GM21737 (cell line): ENCODE data around the gene ODF4.

Source experiments
- ATAC-seq: cut with Tn5 transposase; IDR thresholded peaks from one replicate; pipeline ENCODE4 v1.9.1; 2021; ENCODE audit warnings: mild to moderate bottlenecking, moderate library complexity; ENCODE audit not compliant: unreplicated experiment

The ODF4 gene

DNA sequence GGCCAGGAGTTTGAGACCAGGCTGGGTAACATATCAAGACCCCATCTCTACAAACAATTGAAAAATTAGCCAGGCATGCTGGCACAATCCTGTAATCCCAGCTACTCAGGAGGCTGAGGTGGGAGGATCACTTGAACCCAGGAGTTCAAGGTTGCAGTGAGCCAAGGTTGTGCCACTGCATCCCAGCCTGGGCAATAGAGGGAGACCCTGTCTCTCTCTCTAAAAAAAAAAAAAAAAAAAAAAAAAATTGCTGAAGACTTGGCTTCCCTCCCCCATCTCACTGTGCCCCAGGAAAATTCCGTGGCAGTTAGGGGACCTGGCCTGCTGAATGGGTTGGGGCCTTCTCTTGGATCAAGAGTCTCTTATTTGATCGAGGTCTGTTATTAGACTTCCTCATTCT lies at the start of gene ODF4:
Gene ODF4, plus strand, starts transcription at position 301 of the 400 bp plus-strand sequence. CDS start 212 bp downstream, outside the sequence.
- ATAC-seq: no peak

GRCh38 chr17:8290043-8290442 lies 49.6 kb upstream of the ODF4 start:
- no peak for ATAC-seq

DNA sequence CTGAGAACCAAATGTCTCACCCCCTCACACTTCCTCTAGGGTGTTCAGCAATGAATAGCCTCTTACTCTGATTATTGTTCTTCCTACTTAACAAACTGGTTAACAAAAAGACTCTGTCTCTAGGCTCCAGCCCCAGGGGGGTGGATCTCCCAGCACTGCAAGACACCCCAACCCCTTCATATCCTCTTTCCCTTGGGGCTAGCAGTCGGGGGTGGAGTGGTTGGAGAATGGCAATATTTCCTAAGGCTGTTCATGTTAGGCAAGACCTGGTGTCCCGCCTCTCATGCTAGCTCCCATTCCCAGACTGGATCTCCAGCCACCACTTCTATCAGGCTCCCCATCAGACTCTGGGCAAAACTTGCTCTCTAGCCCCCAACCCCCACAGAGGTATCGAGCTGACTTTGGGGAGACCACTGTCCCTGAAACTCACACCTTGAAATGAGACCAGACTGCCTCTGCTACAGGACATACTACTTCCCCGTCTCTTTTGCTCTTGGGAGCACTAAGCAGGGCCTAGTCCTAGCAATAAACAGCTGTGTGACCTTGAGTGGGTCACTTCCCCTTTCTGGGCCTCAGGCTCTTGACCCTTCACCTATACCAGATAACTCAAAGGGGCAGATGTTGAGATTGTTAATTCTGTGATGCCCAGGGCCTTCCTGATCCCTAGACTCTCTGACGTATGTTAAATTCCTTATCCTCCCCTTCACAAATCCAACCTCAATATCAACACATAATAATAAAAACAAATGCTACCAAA lies 46.8 kb upstream of the ODF4 start:
- no peak for ATAC-seq

DNA sequence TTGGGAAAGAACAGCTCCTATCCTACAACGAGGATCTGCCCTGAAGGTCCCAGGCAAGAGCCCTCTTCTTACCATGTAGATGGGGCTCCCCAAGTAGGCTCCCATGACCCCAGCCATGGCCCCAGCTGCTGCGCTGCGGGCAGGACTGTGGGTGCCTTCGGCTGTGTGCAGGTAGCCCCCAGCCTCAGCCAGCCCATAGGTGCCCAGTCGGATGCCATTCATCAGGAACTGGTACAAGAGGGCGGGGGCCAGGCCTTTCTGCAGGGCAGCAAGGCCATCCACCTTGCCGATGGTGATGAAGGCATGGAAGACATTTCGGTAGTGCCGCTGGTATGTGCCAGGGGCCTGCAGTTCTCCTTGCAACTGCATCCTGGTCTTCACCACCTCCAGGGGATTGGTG lies 45.3 kb upstream of the ODF4 start:
- no peak for ATAC-seq

DNA sequence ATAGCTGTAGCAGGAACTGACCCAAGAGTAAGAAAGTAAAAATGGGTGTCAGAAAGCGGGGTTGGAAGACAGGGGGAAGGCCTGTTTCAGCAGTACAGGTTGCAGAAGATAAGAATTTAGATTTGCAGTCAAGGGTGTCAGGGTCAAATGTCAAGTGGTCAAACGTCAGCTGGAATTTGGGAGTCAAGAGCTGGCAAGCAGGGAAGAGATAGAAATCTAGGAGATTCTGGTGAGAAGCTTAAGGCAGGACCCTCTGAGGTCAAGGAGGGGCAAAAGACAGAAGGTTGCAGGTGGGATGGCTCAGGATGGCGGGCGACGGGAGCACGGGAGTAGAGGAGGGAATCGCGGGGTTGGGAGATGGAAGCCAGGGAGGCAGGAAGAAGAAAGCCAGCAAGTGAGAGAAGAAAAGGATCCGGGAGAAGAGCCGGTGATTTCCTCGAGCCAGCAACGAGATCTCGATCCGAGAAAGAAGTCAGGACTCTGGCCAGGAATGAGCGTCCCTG lies 44.8 kb upstream of the ODF4 start:
- no peak for ATAC-seq

GRCh38 chr17:8300226-8300625 lies 39.4 kb upstream of the ODF4 start:
- no peak for ATAC-seq

- ATAC-seq: no peak
Observed at GRCh38 chr17:8300627-8301242, 38.9 kb upstream of the ODF4 start.

- ATAC-seq: no peak
Observed at GRCh38 chr17:8310601-8311123, 29.0 kb upstream of the ODF4 start.

DNA sequence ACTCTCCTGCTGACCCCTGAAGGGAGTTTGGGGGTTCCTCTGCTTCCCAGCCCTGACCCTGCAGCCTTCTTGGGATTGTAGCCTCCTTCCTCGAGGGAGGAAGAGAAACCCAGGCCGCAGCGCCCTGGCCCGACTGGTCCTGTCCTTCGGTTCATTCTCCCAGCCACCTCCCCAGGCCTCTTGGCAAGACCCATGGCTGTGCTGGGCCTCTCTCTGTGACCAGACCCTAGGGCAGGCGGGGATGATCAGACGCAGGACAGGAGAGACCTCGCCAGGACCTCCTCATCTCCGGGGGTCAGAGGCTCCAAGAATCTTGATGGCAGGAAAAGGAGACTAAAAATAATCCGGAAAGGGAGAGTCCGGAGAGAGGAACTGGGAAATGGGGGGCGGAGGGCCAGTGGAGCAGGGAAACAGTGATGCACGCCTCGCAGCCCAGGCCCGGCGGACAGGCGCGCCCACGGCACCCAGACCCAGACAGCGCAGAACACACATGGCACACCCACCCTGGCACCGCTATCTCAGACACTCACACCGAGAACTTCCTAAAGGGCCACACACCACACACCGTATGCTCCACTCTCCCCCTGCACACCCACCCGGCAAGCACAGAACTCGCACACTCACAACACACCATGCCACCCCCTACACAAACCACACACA lies 28.4 kb upstream of the ODF4 start:
- ATAC-seq: no peak

DNA sequence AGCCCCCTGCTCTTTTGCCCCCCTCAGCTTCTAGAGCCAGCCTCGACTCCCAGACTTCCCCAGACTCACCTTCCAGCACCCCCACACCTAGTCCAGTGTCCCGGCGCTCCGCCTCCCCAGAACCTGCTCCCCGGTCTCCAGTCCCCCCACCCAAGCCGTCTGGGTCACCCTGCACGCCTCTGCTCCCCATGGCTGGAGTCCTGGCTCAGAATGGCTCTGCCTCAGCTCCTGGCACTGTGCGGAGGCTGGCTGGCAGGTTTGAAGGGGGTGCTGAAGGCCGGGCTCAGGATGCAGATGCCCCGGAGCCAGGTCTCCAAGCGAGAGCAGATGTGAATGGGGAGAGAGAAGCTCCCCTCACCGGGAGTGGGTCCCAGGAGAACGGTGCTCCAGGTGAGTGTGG lies 27.4 kb upstream of the ODF4 start:
- no peak for ATAC-seq

DNA sequence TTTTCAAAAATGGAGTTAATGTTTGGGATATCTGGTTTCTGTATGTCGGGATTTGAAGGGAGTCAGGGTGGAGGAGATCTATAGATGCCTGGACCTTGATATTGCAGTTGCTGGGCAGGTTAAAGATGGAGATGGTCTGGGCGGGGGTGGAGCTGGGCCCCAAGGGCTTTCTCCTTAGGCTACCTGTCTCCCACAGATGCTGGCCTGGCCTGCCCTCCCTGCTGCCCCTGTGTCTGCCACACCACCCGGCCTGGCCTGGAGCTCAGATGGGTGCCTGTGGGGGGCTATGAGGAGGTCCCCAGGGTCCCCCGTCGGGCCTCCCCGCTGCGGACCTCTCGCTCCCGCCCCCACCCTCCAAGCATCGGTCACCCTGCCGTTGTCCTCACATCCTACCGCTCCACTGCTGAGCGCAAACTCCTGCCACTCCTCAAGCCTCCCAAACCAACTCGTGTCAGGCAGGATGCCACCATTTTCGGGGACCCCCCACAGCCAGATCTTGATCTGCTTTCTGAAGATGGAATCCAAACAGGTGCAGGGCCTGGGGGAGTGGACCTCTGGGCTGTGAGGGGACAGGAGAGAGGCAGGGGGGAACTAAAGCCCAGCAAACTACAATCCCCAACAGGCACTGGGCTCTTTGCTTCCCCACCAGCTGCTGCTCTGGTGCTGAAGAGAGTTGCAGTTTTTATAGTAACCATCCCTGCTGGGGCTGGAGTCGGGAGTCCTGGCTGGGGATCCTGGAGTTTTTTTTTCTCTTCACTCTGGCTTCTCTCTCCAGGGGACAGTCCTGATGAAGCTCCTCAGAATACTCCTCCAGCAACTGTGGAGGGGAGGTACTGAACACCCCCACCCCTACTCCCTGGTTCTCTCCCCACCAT lies 26.7 kb upstream of the ODF4 start:
- ATAC-seq: no peak

DNA sequence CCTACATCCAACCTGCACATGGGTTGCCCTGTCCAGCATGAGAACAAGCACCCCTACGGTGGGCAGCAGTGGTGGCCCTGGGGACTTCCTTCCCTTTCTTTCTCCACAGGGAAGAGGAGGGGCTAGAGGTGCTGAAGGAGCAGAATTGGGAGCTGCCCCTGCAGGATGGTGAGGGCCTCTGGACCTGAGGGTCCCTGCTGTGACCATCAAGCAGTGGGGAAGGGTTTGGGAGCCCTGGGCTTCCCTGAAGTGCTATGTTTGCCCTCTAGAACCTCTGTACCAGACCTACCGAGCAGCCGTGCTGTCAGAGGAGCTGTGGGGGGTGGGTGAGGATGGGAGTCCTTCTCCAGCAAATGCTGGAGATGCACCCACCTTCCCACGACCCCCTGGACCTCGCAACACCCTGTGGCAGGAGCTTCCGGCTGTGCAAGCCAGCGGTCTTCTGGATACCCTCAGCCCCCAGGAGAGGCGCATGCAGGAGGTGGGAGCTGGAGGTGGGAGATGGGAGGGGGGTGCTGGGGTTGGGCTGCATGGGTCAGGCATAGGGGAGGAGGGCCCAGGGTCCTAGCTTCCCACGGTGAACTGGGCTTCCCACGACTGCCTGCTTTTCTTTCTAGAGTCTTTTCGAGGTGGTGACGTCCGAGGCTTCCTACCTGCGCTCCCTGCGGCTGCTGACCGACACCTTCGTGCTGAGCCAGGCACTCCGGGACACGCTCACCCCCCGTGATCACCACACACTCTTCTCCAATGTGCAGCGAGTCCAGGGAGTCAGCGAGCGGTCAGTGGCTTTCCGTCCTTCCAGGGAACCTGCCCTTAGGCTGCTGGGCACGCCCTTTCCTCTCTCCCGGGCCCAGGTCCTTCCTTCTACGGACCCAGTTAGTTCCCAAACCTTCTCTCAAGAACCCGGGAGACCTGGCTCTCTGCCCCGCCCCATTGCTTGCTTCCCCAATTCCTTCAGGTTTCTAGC lies 24.6 kb upstream of the ODF4 start:
- ATAC-seq: no peak

GRCh38 chr17:8315764-8316217 lies 23.8 kb upstream of the ODF4 start:
- no peak for ATAC-seq

DNA sequence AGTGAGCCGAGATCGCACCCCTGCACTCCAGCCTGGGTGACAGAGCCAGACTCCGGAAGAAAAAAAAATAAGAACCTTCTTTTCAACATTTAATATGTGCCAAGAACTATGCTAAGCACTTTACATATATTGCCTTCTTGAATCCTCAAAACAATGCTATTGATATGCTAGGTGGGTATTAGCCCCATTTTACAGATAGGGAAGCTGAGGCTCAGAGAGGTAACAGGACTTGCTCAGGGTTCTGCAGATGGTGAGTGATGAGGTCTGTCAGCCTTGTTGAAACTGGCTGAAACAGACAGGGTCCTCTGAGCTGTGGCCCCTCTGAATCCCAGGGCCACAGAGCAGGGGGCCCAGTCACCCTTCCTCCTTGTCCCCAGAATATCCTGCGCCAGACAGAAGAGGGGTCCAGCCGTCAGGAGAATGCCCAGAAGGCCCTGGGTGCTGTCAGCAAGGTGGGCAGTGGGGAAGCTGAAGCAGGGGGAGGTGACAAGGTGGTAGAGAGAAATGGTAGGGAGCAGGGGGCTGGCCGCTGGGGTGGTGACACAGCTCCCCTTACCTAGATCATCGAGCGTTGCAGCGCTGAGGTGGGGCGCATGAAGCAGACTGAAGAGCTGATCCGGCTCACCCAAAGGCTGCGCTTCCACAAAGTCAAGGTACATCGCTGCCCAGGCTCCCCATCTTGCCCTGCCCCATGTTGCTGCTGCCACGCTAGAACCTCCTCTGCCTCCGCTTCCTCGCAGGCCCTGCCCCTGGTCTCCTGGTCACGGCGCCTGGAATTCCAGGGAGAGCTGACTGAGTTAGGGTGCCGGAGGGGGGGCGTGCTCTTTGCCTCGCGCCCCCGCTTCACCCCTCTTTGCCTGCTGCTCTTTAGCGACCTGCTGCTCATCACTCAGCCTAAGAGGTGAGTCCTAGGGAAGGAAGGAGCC lies 21.4 kb upstream of the ODF4 start:
- no peak for ATAC-seq

DNA sequence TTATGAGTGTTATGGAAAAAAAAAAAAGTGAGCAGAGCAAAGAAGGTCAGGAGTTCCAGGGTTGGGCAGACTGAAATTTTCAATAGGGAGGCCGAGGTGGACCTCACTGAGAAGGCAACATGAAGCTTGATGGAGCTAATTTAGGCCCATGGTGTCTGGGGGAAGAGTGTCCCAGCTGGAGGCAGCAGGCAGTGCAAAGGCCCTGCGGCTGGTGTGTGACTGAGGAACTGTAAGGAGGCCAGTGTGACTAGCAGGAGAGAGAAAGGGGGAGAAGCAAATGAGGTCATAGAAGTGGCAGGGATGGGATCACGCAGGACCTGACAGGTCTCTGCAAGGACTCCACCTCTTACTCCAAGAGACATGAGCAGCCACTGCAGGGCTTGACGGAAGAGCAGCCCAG lies 19.4 kb upstream of the ODF4 start:
- no peak for ATAC-seq

GRCh38 chr17:8320990-8321389 lies 18.6 kb upstream of the ODF4 start:
- no peak for ATAC-seq

- no peak for ATAC-seq
Observed at GRCh38 chr17:8322061-8322460, 17.6 kb upstream of the ODF4 start.

DNA sequence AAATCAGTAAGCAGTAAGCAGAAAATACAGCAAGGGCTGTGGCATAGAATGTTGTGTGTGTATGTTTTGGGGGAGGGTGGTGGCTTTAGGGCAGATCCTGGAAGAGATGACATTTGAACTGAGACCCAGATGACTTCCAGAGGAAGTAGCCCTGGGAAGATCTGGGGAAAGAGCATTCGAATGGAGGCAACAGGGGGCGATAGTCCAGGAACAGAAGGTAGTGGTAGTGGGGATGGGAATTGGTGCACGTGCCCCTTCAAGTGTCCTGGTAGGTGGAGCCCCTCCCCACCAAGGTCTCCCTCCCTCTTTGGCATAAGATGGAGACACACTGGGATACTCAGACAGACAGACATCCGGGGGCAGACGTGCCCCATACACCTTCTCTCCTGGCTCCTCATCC lies 15.5 kb upstream of the ODF4 start:
- no peak for ATAC-seq
